GM12801 (cell line): ENCODE measurements around the gene TCF21.

Experiments
- CTCF ChIP-seq: IDR thresholded peaks from one replicate; pipeline ENCODE4 v1.5.1; 2011; ENCODE audit warnings: control low read depth; ENCODE audit not compliant: insufficient read length; ENCODE audit errors: extremely low read depth

The TCF21 gene

GRCh38 chr6:133888929-133889556, at the start of gene TCF21:
TCF21 (plus strand) TSS chr6:133889113; CDS start chr6:133889398, 285 bp downstream.
- no peak for TF ChIP-seq CTCF

GRCh38 chr6:133841176-133841575, 47.7 kb upstream of the TCF21 start:
- TF ChIP-seq CTCF, result no peak

GRCh38 chr6:133843098-133843497, 45.8 kb upstream of the TCF21 start:
- no peak for TF ChIP-seq CTCF

- no peak for TF ChIP-seq CTCF
Measured at GRCh38 chr6:133844709-133845108, 44.2 kb upstream of the TCF21 start.

GRCh38 chr6:133854041-133854363, 34.9 kb upstream of the TCF21 start:
- TF ChIP-seq CTCF, result no peak

- no peak for TF ChIP-seq CTCF
Measured at GRCh38 chr6:133854364-133855275, 34.3 kb upstream of the TCF21 start.

- no peak for TF ChIP-seq CTCF
Measured at GRCh38 chr6:133855276-133855990, 33.5 kb upstream of the TCF21 start.
